Liver (tissue), 9 donors: Measurements from ENCODE around the gene ERMN. TPM values are rescaled to one million over a fixed set of nuclear protein-coding genes. Genes with fewer than 3 reads are reported as not detected.

Source experiments
- DNase-seq: peaks from one replicate; pipeline ENCODE4 v3.0.0-alpha.2; 2017; ENCODE audit warnings: low spot score
- H3K27ac ChIP-seq, 2 donors: one replicate each; pipeline ENCODE4 v1.7.0; 2013; ENCODE audit warnings: inconsistent platforms in 2 of 2, low read length in 2 of 2, control low read depth in 1 of 2, low read depth in 1 of 2, mild to moderate bottlenecking in 1 of 2
- H3K27me3 ChIP-seq, 4 donors: one replicate each; pipeline versions ENCODE4 v1.6.1 to v1.7.0; 2013; ENCODE audit warnings: low read length in 3 of 4, inconsistent platforms in 1 of 4, mild to moderate bottlenecking in 1 of 4, moderate library complexity in 1 of 4; ENCODE audit not compliant: control insufficient read depth in 4 of 4, insufficient read depth in 4 of 4
- H3K36me3 ChIP-seq, 4 donors: one replicate each; pipeline versions ENCODE4 v1.6.1 to v1.7.0; 2013; ENCODE audit warnings: low read length in 3 of 4, mild to moderate bottlenecking in 3 of 4, low read depth in 1 of 4, moderate library complexity in 1 of 4; ENCODE audit not compliant: control insufficient read depth in 4 of 4, insufficient read depth in 3 of 4
- H3K4me1 ChIP-seq, 4 donors: one replicate each; pipeline versions ENCODE4 v1.6.1 to v1.7.0; 2013; ENCODE audit warnings: low read length in 3 of 4, mild to moderate bottlenecking in 3 of 4, moderate library complexity in 1 of 4; ENCODE audit not compliant: control insufficient read depth in 4 of 4, insufficient read depth in 4 of 4
- H3K4me3 ChIP-seq, 3 donors: one replicate each; pipeline versions ENCODE4 v1.6.1 to v1.7.0; 2013; ENCODE audit warnings: low read length in 3 of 3, control low read depth in 1 of 3, low read depth in 1 of 3, mild to moderate bottlenecking in 1 of 3
- H3K9ac ChIP-seq, 2 donors: one replicate each; pipeline ENCODE4 v1.7.0; 2013; ENCODE audit warnings: low read length in 2 of 2, mild to moderate bottlenecking in 2 of 2, moderate library complexity in 2 of 2, control low read depth in 1 of 2, low read depth in 1 of 2
- H3K9me3 ChIP-seq, 4 donors: one replicate each; pipeline versions ENCODE4 v1.6.1 to v1.7.0; 2013; ENCODE audit warnings: low read length in 3 of 4; ENCODE audit not compliant: control insufficient read depth in 4 of 4
- EGR1 ChIP-seq, 2 donors: IDR thresholded peaks; 2 replicates each; pipeline ENCODE4 v1.6.1; 2016 to 2018; ENCODE audit warnings: antibody characterized with exemption in 2 of 2, low read depth in 2 of 2
- FOXA1 ChIP-seq: IDR thresholded peaks from 2 replicates; pipeline ENCODE4 v1.6.1; 2016; ENCODE audit warnings: antibody characterized with exemption
- FOXA2 ChIP-seq: IDR thresholded peaks from 2 replicates; pipeline ENCODE4 v1.6.1; 2016; ENCODE audit warnings: antibody characterized with exemption
- GABPA ChIP-seq, 2 donors: IDR thresholded peaks in 1 of 2; conservative IDR thresholded peaks in 1 of 2; 2 replicates each; pipeline ENCODE4 v1.6.1; 2016; ENCODE audit warnings: antibody characterized with exemption in 2 of 2, mild to moderate bottlenecking in 1 of 2, moderate library complexity in 1 of 2
- HNF4A ChIP-seq, 2 donors: conservative IDR thresholded peaks; 2 replicates each; pipeline ENCODE4 v1.6.1; 2016; ENCODE audit warnings: antibody characterized with exemption in 2 of 2, mild to moderate bottlenecking in 2 of 2
- HNF4G ChIP-seq: IDR thresholded peaks from 2 replicates; pipeline ENCODE4 v1.6.1; 2016; ENCODE audit warnings: antibody characterized with exemption
- NR2F2 ChIP-seq: IDR thresholded peaks from 2 replicates; pipeline ENCODE4 v1.6.1; 2016; ENCODE audit warnings: antibody characterized with exemption
- RAD21 ChIP-seq, 2 donors: IDR thresholded peaks; 2 replicates each; pipeline ENCODE4 v1.6.1; 2016; ENCODE audit warnings: antibody characterized with exemption in 2 of 2, mild to moderate bottlenecking in 2 of 2
- RXRA ChIP-seq, 2 donors: IDR thresholded peaks; 2 replicates each; pipeline ENCODE4 v1.6.1; 2017 to 2018; ENCODE audit warnings: antibody characterized with exemption in 2 of 2, mild to moderate bottlenecking in 1 of 2
- SP1 ChIP-seq: IDR thresholded peaks from 2 replicates; pipeline ENCODE4 v1.6.1; 2018; ENCODE audit warnings: antibody characterized with exemption, mild to moderate bottlenecking
- TAF1 ChIP-seq: conservative IDR thresholded peaks from 2 replicates; pipeline ENCODE4 v1.6.1; 2016; ENCODE audit warnings: antibody characterized with exemption, mild to moderate bottlenecking
- YY1 ChIP-seq: IDR thresholded peaks from 2 replicates; pipeline ENCODE4 v1.6.1; 2016; ENCODE audit warnings: antibody characterized with exemption, mild to moderate bottlenecking
- WGBS: extraction: QIAGEN DNeasy Blood & Tissue Kit; methylation state at CpG from one replicate; pipeline ENCODE4 v1.1.7; 2013; 5-methylcytosine and 5-hydroxymethylcytosine counted together
- polyA plus RNA-seq, 2 donors: library from polyadenylated mRNA; stranded (reverse) in 1 of 2; unstranded in 1 of 2; fragments of 200-250 nt in 1 of 2; fragments of >200 nt in 1 of 2; fragmentation: Nextera tagmentation in 1 of 2; extraction: Ambion mirVana in 1 of 2; gene quantifications; one replicate each; pipeline versions ENCODE4 v1.2.1 to v1.2.3, GENCODE V29; 2013 to 2015
- total RNA-seq, 2 donors: library from RNA; depleted of rRNA; stranded (reverse); fragments of >200 nt; gene quantifications; one replicate each; pipeline ENCODE4 v1.2.3, GENCODE V29; 2014
- TF ChIP-seq, protein P1 (sequence below): IDR thresholded peaks from 2 replicates; pipeline ENCODE4 v1.6.1; 2016; ENCODE audit warnings: antibody characterized with exemption
- TF ChIP-seq, protein P2 (sequence below): fragments of 150-350 bp; IDR thresholded peaks from 2 replicates; pipeline ENCODE4 v1.5.1; 2017; ENCODE audit warnings: improper control_type of control experiment, low read depth, low read length; ENCODE audit not compliant: missing input control
- TF ChIP-seq, protein P3 (sequence below): IDR thresholded peaks from 2 replicates; pipeline ENCODE4 v1.6.1; 2016; ENCODE audit warnings: antibody characterized with exemption
- TF ChIP-seq, protein P4 (sequence below): IDR thresholded peaks from 2 replicates; pipeline ENCODE4 v1.6.1; 2016; ENCODE audit warnings: antibody characterized with exemption, mild to moderate bottlenecking
- TF ChIP-seq, protein P5 (sequence below): IDR thresholded peaks from 2 replicates; pipeline ENCODE4 v1.6.1; 2016; ENCODE audit warnings: antibody characterized with exemption
- donor health status: healthy.
- donor health status: healthy.
- donor health status: healthy.
- donor health status: healthy.
- donor health status: healthy.

The ERMN gene
- total and polyA plus RNA-seq, 4 donors: 0.05 to 0.08 TPM; not detected in 2

DNA sequence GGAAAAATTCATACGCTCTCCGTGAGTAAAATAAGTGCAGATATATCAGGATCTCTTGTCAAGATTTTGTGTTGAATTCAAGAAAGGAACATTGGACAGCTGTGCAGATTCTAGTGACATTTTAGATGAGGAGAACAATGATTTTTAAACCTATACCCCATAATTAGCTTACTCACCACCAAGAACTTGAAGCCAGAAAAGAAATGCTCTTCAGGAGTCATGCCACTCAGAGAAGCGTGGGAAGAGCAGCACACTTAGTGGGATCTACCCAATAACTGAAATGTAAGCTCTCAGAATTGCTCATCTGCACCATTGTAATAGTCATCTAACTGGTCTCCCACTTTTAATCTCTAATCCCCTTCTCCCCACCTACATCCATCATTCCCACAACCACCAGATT is 9.2 kb upstream of the ERMN start:
- 92% methylated on average over 3 of the region's 3 CpGs for WGBS
- no peaks in the 10 kb centered on the region for H3K9me3 ChIP-seq
- no peak for TF ChIP-seq FOXA1
- TF ChIP-seq, protein P1, sequence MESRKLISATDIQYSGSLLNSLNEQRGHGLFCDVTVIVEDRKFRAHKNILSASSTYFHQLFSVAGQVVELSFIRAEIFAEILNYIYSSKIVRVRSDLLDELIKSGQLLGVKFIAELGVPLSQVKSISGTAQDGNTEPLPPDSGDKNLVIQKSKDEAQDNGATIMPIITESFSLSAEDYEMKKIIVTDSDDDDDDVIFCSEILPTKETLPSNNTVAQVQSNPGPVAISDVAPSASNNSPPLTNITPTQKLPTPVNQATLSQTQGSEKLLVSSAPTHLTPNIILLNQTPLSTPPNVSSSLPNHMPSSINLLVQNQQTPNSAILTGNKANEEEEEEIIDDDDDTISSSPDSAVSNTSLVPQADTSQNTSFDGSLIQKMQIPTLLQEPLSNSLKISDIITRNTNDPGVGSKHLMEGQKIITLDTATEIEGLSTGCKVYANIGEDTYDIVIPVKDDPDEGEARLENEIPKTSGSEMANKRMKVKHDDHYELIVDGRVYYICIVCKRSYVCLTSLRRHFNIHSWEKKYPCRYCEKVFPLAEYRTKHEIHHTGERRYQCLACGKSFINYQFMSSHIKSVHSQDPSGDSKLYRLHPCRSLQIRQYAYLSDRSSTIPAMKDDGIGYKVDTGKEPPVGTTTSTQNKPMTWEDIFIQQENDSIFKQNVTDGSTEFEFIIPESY: no peak
- no peak for TF ChIP-seq NR2F2
- TF ChIP-seq RXRA (IDR thresholded peaks at IDR 0.05): no peak
- TF ChIP-seq FOXA2: no peak
- no peak for TF ChIP-seq SP1
- H3K27me3 ChIP-seq: no peaks in the 10 kb centered on the region
- no peak for DNase-seq
- H3K4me3 ChIP-seq: no peak overlapping the region
- H3K4me1 ChIP-seq: peaks cover 0 to 3% (median under 1%) of the 10 kb centered on the region in 4 donors
- no peaks in the 10 kb centered on the region for H3K36me3 ChIP-seq
- H3K27ac ChIP-seq: no peak overlapping the region
- H3K9ac ChIP-seq: no peak overlapping the region

DNA sequence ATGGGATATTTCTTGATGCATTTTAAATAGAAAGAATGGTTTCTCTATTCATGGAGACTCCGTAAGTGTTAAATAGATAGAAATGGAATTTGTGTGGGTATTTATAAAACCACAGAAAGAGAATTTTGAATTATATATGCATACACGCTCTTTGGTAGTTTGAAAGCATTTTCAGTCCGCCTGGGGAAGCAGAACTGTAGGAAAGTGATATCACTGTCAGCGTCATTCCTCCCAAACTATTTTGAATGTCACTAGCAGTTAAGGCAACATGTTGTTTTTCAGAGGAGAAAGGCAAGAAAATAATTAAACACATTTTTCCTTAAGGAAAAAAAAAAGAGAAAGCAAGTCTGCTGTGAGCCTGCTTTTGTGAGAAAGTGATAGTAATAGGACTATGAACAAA is 8.7 kb upstream of the ERMN start:
- no peak overlapping the region for H3K4me3 ChIP-seq
- no peaks in the 10 kb centered on the region for H3K9me3 ChIP-seq
- TF ChIP-seq RAD21 (IDR thresholded peaks at IDR 0.05) (no peak), HNF4G (no peak), YY1 (no peak), RXRA (IDR thresholded peaks at IDR 0.05) (no peak), TAF1 (no peak), EGR1 (IDR thresholded peaks at IDR 0.05; ENCODE audit: low read depth in 2 of 2) (no peak)
- TF ChIP-seq, protein P2, sequence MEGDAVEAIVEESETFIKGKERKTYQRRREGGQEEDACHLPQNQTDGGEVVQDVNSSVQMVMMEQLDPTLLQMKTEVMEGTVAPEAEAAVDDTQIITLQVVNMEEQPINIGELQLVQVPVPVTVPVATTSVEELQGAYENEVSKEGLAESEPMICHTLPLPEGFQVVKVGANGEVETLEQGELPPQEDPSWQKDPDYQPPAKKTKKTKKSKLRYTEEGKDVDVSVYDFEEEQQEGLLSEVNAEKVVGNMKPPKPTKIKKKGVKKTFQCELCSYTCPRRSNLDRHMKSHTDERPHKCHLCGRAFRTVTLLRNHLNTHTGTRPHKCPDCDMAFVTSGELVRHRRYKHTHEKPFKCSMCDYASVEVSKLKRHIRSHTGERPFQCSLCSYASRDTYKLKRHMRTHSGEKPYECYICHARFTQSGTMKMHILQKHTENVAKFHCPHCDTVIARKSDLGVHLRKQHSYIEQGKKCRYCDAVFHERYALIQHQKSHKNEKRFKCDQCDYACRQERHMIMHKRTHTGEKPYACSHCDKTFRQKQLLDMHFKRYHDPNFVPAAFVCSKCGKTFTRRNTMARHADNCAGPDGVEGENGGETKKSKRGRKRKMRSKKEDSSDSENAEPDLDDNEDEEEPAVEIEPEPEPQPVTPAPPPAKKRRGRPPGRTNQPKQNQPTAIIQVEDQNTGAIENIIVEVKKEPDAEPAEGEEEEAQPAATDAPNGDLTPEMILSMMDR: no peak
- WGBS: 91% methylated on average over 4 of the region's 4 CpGs
- no peaks in the 10 kb centered on the region for H3K36me3 ChIP-seq
- H3K9ac ChIP-seq: no peak overlapping the region
- no peaks in the 10 kb centered on the region for H3K27me3 ChIP-seq
- DNase-seq: no peak
- no peak overlapping the region for H3K27ac ChIP-seq
- H3K4me1 ChIP-seq: peaks cover 0 to 4% (median 1%) of the 10 kb centered on the region in 4 donors

DNA sequence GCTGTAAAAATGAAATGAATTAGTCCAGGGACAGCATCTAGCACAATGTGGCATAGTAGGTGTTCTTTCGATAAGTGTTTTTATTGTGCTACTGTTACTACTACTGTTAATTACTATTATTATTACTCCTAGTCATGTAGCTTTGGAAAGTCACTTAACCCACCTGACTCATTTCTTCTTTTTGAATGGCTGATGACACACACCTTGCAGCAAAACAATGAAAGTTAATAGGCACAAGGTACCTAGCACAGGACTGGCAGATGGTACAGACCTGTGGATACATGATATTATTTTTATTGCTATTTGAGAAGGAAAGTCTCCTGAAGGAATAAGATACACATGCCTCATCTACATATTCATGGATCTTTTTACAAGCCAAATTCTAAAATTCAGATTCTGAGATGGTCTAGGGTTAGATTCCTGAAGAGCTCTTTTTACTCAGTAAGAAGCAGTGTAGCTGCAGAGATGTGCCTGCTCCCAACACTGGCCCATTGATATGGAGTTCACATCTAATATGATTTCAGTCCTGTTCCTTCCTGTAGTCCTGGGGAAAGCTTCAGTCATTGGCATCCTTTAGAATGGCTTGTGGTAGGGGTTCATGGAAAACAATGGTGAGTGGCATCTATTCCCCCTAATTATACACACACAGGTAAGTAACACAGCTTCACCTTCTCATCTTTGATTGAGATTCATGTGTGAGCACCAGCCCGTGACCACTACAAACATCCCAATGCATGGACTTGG is 7.9 kb upstream of the ERMN start:
- H3K36me3 ChIP-seq: no peaks in the 10 kb centered on the region
- H3K4me3 ChIP-seq: no peak overlapping the region
- no peak overlapping the region for H3K27ac ChIP-seq
- no peak for DNase-seq
- H3K9ac ChIP-seq: no peak overlapping the region
- H3K27me3 ChIP-seq: no peaks in the 10 kb centered on the region
- 96% methylated on average over 2 of the region's 2 CpGs for WGBS
- H3K4me1 ChIP-seq: peaks cover 0 to 4% (median 1%) of the 10 kb centered on the region in 4 donors
- no peaks in the 10 kb centered on the region for H3K9me3 ChIP-seq
- TF ChIP-seq, protein P3, sequence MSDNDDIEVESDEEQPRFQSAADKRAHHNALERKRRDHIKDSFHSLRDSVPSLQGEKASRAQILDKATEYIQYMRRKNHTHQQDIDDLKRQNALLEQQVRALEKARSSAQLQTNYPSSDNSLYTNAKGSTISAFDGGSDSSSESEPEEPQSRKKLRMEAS: no peak
- TF ChIP-seq, protein P4, sequence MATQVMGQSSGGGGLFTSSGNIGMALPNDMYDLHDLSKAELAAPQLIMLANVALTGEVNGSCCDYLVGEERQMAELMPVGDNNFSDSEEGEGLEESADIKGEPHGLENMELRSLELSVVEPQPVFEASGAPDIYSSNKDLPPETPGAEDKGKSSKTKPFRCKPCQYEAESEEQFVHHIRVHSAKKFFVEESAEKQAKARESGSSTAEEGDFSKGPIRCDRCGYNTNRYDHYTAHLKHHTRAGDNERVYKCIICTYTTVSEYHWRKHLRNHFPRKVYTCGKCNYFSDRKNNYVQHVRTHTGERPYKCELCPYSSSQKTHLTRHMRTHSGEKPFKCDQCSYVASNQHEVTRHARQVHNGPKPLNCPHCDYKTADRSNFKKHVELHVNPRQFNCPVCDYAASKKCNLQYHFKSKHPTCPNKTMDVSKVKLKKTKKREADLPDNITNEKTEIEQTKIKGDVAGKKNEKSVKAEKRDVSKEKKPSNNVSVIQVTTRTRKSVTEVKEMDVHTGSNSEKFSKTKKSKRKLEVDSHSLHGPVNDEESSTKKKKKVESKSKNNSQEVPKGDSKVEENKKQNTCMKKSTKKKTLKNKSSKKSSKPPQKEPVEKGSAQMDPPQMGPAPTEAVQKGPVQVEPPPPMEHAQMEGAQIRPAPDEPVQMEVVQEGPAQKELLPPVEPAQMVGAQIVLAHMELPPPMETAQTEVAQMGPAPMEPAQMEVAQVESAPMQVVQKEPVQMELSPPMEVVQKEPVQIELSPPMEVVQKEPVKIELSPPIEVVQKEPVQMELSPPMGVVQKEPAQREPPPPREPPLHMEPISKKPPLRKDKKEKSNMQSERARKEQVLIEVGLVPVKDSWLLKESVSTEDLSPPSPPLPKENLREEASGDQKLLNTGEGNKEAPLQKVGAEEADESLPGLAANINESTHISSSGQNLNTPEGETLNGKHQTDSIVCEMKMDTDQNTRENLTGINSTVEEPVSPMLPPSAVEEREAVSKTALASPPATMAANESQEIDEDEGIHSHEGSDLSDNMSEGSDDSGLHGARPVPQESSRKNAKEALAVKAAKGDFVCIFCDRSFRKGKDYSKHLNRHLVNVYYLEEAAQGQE: no peak
- TF ChIP-seq YY1 (no peak), HNF4A (conservative IDR thresholded peaks at IDR 0.05) (no peak), SP1 (no peak), RXRA (IDR thresholded peaks at IDR 0.05) (no peak), NR2F2 (no peak), EGR1 (IDR thresholded peaks at IDR 0.05; ENCODE audit: low read depth in 2 of 2) (no peak), RAD21 (IDR thresholded peaks at IDR 0.05) (no peak), GABPA (IDR thresholded peaks at IDR 0.05 in 1 of 2, conservative IDR thresholded peaks at IDR 0.05 in 1 of 2) (no peak), FOXA1 (no peak)
- TF ChIP-seq, protein P5, sequence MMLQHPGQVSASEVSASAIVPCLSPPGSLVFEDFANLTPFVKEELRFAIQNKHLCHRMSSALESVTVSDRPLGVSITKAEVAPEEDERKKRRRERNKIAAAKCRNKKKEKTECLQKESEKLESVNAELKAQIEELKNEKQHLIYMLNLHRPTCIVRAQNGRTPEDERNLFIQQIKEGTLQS: no peak
- TF ChIP-seq, protein P1: no peak
